GM10847 (cell line): ENCODE measurements around the gene PSME4.

ENCODE experiments used
- POLR2A ChIP-seq: IDR thresholded peaks from 2 replicates; pipeline ENCODE4 v1.6.1; 2011; ENCODE audit not compliant: insufficient read length; ENCODE audit errors: extremely low read depth

PSME4 gene

DNA sequence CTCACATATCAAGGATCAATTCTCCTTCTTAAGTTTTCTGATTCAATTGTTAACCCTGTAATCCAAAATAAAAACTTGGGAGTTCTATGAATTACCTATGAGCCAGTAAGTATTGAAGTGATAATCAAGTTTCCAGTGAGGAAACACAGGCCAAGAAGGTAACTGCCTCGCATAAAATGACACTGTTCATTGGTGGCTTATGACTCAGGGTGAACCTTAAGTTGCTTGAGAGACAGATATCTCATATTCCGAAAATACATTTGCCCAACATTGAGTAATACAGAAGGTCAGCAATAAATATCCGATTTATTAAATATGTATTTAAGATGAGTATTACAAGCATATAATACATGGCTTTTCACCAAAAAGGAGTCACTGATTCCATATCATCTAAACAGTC lies 31.9 kb downstream of the PSME4 start:
- TF ChIP-seq POLR2A: no peak

DNA sequence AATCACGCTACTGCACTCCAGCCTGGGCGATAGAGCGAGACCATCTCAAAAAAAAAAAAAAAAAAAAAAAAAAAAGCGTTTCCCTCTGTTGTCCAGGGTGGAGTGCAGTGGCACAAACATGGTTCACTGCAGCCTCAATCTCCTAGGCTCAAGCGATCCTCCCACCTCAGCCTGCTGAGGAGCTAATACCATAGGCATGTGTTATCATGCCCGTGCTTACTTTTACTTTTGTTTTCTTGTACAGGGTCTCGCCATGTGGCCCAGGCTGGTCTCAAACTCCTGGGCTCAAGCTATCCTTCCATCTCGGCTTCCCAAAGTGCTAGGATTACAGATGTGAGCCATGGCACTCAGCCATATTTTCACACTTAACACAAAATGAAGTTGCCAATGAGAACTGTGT lies 37.5 kb downstream of the PSME4 start:
- no peak for TF ChIP-seq POLR2A

- TF ChIP-seq POLR2A: no peak
Measured at GRCh38 chr2:53913721-53914120, 57.1 kb downstream of the PSME4 start.

DNA sequence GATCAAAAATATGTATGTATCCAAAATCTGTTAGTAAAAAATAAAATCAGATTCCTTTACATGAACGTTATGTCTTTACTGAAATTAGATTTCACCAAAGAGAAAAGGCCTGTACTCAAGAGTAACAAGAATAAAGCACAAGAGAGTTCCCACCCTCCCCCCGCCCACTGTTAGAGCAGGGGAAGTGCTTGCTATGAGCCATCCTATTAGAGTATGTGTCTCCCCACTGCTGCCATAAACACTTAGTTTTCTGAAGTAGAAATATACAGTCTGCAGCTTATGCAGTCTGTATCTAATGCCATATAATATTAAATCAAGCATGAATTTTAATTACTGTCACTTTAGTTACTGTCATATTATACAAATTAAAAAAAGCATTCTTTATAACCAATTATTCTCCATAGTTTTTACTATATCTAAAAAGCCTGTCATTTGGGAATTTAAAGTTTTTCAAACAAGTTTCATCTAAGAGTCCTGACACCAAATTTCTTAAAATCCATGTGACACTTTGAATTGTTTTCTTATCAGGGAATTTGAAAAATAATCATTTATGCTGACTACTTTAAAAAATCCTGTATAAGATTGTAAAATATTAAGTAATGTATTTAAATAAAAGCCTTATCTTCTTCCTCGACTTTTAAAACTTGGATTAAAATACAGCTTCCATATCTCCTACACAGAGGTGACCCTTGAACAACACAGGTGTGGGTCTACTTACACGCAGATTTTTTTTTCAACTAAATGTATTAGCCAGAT lies 59.2 kb downstream of the PSME4 start:
- no peak for TF ChIP-seq POLR2A

GRCh38 chr2:53907582-53907981 lies 63.2 kb downstream of the PSME4 start:
- TF ChIP-seq POLR2A: no peak

DNA sequence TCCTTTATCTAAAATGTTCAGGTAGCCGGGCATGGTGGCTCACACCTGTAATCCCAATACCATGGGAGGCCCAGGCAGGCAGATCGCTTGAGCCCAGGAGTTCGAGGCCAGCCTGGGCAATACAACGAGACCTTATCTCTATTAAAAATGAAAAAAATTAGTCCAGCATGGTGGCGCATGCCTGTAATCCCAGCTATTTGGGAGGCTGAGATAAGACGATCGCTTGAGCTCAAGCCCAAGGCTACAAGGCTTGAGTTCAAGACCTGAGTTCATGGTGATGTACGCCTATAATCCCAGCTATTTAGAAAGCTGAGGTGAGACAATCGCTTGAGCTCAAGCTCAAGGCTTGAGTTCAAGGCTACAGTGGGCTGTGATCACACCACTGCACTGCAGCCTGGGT lies 65.4 kb downstream of the PSME4 start:
- TF ChIP-seq POLR2A: no peak

DNA sequence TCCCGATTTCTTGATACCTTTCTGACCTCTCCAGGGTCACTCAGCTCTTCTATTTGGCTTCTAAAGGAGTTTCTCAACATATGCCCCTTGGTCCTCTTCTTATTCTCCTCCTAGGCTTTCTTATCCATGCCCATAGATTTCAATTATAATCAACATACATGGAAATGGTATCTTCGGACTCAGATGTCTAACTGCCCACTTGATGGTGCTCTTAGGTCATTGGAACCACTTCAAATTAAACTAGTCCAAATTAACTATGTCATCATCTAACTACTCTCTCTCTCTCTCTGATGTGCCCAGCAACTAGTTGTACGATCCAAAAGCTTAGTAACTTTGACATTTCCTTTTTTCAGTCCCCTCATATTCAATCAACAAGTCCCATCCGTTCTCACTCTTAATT lies 67.8 kb downstream of the PSME4 start:
- TF ChIP-seq POLR2A: no peak

- no peak for TF ChIP-seq POLR2A
Measured at GRCh38 chr2:53901192-53901591, 69.6 kb downstream of the PSME4 start.

DNA sequence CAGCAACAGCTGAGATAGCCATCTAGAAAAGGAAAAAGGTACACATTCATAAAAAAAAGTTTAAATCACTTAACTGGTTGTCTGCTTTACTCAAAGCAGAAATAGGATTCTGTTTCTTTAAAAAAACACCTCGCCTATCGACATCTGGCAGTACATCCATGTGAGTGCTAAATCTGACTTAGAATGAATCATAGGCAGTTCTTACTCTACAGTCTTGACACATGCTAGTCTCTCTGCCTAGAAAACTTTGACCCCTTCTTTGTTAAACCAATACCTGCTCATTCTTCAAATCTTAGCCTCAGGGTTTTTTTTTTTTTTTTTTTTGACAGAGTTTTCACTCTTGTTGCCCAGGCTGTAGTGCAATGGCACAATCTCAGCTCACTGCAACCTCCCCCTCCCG lies 73.9 kb downstream of the PSME4 start:
- TF ChIP-seq POLR2A: no peak

DNA sequence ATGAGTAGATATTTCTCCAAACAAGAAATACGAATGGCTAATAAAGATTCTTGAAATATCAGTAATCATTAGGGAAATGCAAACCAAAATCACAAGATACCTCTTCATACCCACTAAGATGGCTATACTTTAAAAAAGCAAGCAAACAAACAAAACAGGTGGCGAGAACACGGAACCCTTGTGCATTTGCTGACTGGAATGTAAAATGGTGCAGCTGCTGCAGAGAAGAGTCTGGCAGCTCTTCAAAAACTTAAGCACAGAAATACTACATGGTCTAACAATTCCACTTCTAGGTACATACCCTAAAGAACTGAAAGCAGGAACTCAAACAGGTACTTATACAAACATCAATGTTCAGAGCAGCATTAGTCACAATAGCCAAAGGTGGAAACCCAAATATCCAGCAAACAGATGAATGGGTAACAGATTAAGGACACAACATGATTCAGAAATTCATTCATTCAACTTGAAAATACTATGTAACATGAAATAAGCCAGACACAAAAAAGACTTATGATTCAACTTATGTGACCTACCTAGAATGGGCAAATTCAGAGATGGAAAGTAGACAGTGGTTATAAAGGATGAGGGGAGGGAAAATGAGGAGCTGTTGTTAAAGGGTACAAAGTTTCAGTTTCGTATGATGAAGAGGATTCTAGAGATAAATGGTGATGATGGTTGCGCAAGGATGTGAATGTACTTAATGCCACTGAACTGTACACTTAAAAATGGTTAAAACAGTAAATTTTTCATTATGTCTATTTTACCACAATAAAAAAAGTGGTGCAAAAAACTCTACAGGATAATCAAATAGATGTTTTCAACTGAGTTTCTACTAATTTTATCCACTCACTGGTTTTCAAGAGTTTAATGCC lies 84.2 kb downstream of the PSME4 start:
- no peak for TF ChIP-seq POLR2A

DNA sequence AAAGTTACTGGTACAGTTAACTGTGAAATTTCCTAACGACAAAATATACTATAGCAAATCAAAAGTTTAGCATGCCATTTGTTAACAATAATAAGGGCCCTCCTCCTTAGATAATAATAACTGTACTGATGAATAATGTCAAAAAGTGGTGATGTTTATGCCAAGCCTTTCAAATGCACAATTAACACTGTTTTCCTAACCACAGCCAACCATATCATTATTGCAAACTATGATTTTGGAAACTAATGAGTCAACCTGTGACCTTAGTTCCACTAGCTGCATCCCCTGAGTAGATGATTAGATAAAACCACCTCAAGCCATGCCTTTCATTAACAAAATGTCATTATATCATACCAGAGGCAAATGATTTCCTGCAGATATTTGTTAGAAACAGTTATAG lies 85.9 kb downstream of the PSME4 start:
- no peak for TF ChIP-seq POLR2A

- TF ChIP-seq POLR2A: no peak
Measured at GRCh38 chr2:53881986-53882385, 88.8 kb downstream of the PSME4 start.

- TF ChIP-seq POLR2A: no peak
Measured at GRCh38 chr2:53881360-53881759, 89.4 kb downstream of the PSME4 start.

GRCh38 chr2:53880756-53881155 lies 90.0 kb downstream of the PSME4 start:
- no peak for TF ChIP-seq POLR2A

DNA sequence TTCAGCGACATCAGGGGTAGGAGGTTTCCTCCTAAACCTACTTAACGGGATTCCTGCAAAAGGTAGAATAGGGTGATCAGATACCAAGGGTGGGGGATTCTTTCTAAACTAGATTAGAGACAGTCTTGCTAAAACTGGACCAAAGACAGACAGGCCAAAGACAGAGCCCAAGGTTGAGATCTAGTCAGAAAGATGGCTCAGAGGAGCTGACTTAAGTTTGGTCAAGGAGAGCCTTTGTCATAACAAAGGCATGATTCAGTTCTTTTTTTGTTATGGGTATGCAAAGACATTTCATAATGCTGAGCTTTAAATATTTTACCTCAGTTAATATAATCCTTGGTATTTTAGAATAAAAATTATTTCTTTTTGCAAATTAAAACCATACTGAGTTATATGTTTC lies 93.2 kb downstream of the PSME4 start:
- no peak for TF ChIP-seq POLR2A

DNA sequence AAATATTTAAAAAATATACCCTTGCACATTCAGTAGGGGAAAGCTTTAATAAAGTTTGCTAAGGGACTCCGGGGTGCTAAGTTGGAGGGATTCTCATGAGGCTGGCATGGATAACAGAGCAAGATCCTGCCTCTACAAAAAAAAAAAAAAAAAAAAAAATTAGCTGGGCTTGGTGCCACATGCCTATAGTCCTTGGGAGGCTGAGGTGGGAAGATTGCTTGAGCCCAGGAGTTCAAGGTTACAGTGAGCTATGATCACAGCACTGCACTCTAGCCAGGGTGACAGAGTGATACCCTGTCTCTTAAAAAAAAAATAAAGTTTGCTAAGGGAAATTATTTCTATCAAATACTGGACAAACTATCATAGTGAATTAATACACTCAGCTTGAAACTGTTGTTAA lies 93.7 kb downstream of the PSME4 start:
- no peak for TF ChIP-seq POLR2A
